Spleen (tissue), 11 donors: ENCODE data around the gene RELL1. TPM values are rescaled to one million over a fixed set of nuclear protein-coding genes. Genes with fewer than 3 reads are reported as not detected.

ENCODE experiments used
- DNase-seq: peaks from one replicate; pipeline ENCODE4 v3.0.0-alpha.2; 2020
- H3K27ac ChIP-seq, 8 donors: fragments of 200-600 bp; sonication (generic) in 7 of 8; 1 replicate in 4 of 8; 2 replicates in 4 of 8; pipeline versions ENCODE4 v1.5.0 to v1.8.0; 2016 to 2021; ENCODE audit warnings: inconsistent platforms in 4 of 8, mild to moderate bottlenecking in 4 of 8, moderate library complexity in 1 of 8
- H3K27me3 ChIP-seq, 7 donors: fragments of 200-600 bp; sonication (generic) in 6 of 7; replicated peaks in 1 of 7; 1 replicate in 4 of 7; 2 replicates in 3 of 7; pipeline versions ENCODE4 v1.5.0 to v1.8.0; 2016 to 2021; ENCODE audit warnings: inconsistent platforms in 3 of 7, mild to moderate bottlenecking in 1 of 7
- H3K36me3 ChIP-seq, 6 donors: fragments of 200-600 bp; sonication (generic) in 5 of 6; 1 replicate in 4 of 6; 2 replicates in 2 of 6; pipeline versions ENCODE4 v1.5.0 to v1.8.0; 2016 to 2021; ENCODE audit warnings: inconsistent platforms in 2 of 6
- H3K4me1 ChIP-seq, 6 donors: fragments of 200-600 bp; sonication (generic) in 5 of 6; 1 replicate in 3 of 6; 2 replicates in 3 of 6; pipeline versions ENCODE4 v1.5.0 to v1.8.0; 2016 to 2021; ENCODE audit warnings: inconsistent platforms in 3 of 6
- H3K4me3 ChIP-seq, 8 donors: fragments of 200-600 bp; sonication (generic) in 7 of 8; 1 replicate in 4 of 8; 2 replicates in 4 of 8; pipeline versions ENCODE4 v1.5.0 to v1.8.0; 2016 to 2021; ENCODE audit warnings: inconsistent platforms in 4 of 8, mild to moderate bottlenecking in 4 of 8, moderate library complexity in 2 of 8
- H3K9me3 ChIP-seq, 8 donors: fragments of 200-600 bp; sonication (generic) in 7 of 8; 1 replicate in 4 of 8; 2 replicates in 4 of 8; pipeline versions ENCODE4 v1.5.0 to v1.8.0; 2016 to 2021; ENCODE audit warnings: inconsistent platforms in 4 of 8
- POLR2A ChIP-seq, 3 donors: fragments of 450-650 bp; IDR thresholded peaks; one replicate each; pipeline ENCODE4 v1.5.1; 2017; ENCODE audit warnings: antibody characterized with exemption in 3 of 3, mild to moderate bottlenecking in 1 of 3
- POLR2AphosphoS5 ChIP-seq, 3 donors: sonication (generic); formaldehyde crosslinking; IDR thresholded peaks; one replicate each; pipeline ENCODE4 v1.5.1; 2017; ENCODE audit warnings: antibody characterized with exemption in 3 of 3
- WGBS, 5 donors: extraction: QIAGEN DNeasy Blood & Tissue Kit in 3 of 5; methylation state at CpG; one replicate each; pipeline versions ENCODE4 v1.1.5 to v1.1.7; 2013 to 2018; 5-methylcytosine and 5-hydroxymethylcytosine counted together
- intact Hi-C: fragments of 100-400 bp; cut with DNase I; formaldehyde crosslinking; loops from one replicate; pipeline ENCODE4 v1.15.0; 2023; ENCODE audit warnings: low total_unique reads
- polyA plus RNA-seq, 3 donors: library from polyadenylated mRNA; stranded (reverse); fragments of 200-250 nt; gene quantifications; one replicate each; pipeline ENCODE4 v1.2.1, GENCODE V29; 2013
- total RNA-seq, 7 donors: library from RNA; depleted of rRNA in 3 of 7; stranded (reverse); fragments of >200 nt in 3 of 7; fragmentation: NEBNext Ultra II Directional in 4 of 7; extraction: Animal tissue kit (Norgen Biotek cat#: 25700) in 4 of 7; gene quantifications; one replicate each; pipeline versions ENCODE4 v1.1.0 to v1.2.1, GENCODE V29; 2016 to 2021
- TF ChIP-seq, protein P1 (sequence below), 11 experiments: fragments of 200-600 bp in 7 of 11; fragments of 450-650 bp in 4 of 11; sonication (generic) in 4 of 11; IDR thresholded peaks in 8 of 11; conservative IDR thresholded peaks in 3 of 11; 1 replicate in 7 of 11; 2 replicates in 4 of 11; pipeline versions ENCODE4 v1.4.0 to v1.8.0; 2016 to 2021; ENCODE audit warnings: antibody characterized with exemption in 11 of 11, inconsistent platforms in 4 of 11, mild to moderate bottlenecking in 1 of 11
- donor health status: healthy with polysubstance abuse.
- donor health status: DM: no; HTN: no; CAD: no; lungs with moderate emphysema.
- donor health status: DM: no; HTN: no; CAD: no.
- donor health status: Bipolar disorder and iron deficiency.
- donor health status: healthy.
- donor health status: DM: no; HTN: no; CAD: no.
- donor health status: DM: yes; HTN: yes; CAD: no.

Gene RELL1
- total and polyA plus RNA-seq, 10 donors: 0.59 to 70.4 (median 42.6) TPM

DNA sequence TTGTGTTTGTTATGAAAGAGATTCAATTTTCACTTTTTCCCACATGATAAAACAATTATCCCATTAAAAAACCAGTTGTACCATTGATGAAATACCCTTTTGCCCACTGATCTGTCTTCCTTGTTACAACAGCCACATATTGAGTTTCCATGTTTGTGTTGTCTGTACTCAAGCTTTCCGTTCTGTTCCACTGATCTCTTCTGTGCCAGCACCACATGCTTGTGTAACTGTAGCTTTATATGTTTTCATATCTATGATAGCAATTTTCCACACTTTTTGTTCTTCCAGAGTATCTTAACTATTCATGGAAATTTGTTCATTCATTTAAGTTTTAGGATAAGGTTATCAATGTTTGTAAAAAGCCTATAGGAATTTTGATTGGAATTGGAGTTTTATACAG is 24.3 kb upstream of the RELL1 start:
- intact Hi-C loops: no loop called here
- 83 to 95% (median 91%) methylated on average over 1 of the region's 1 CpG for WGBS, 5 donors
- TF ChIP-seq POLR2AphosphoS5 (IDR thresholded peaks at IDR 0.05): no peak
- TF ChIP-seq, protein P1, sequence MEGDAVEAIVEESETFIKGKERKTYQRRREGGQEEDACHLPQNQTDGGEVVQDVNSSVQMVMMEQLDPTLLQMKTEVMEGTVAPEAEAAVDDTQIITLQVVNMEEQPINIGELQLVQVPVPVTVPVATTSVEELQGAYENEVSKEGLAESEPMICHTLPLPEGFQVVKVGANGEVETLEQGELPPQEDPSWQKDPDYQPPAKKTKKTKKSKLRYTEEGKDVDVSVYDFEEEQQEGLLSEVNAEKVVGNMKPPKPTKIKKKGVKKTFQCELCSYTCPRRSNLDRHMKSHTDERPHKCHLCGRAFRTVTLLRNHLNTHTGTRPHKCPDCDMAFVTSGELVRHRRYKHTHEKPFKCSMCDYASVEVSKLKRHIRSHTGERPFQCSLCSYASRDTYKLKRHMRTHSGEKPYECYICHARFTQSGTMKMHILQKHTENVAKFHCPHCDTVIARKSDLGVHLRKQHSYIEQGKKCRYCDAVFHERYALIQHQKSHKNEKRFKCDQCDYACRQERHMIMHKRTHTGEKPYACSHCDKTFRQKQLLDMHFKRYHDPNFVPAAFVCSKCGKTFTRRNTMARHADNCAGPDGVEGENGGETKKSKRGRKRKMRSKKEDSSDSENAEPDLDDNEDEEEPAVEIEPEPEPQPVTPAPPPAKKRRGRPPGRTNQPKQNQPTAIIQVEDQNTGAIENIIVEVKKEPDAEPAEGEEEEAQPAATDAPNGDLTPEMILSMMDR (IDR thresholded peaks at IDR 0.05 in 8 of 11, conservative IDR thresholded peaks at IDR 0.05 in 3 of 11): no peak
- no peak for TF ChIP-seq POLR2A (IDR thresholded peaks at IDR 0.05)

DNA sequence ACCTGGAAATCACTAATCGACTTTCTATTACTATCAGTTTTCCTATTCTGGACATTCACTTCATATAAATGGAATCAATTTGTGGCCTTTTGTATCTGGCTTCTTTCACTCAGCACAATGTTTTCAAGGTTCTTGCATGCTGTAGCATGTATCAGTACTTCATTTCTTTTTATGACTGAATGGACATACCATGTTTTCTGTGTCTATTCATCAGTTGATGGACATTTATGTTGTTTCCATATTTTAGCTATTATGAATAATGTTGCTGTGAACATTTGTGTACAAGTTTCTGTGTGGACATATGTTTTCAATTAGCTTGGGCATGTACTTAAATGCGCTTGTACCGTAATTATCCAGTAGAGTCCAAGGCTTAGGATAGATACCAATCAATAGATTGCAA is 19.9 kb upstream of the RELL1 start:
- 93 to 99% (median 98%) methylated on average over 3 of the region's 3 CpGs for WGBS, 5 donors
- Histone ChIP-seq H3K36me3 (no peaks in the 10 kb centered on the region), H3K4me3 (no peak overlapping the region), H3K9me3 (no peaks in the 10 kb centered on the region), H3K27me3 (no peaks in the 10 kb centered on the region), H3K4me1 (no peaks in the 10 kb centered on the region), H3K27ac (no peak overlapping the region)
- TF ChIP-seq POLR2A (IDR thresholded peaks at IDR 0.05) (no peak), POLR2AphosphoS5 (IDR thresholded peaks at IDR 0.05) (no peak)
- TF ChIP-seq, protein P1 (IDR thresholded peaks at IDR 0.05 in 8 of 11, conservative IDR thresholded peaks at IDR 0.05 in 3 of 11): no peak
- no peak for DNase-seq
- intact Hi-C loops: no loop called here

More for the DNA sequence above, 24.3 kb upstream of the RELL1 start:
- Histone ChIP-seq H3K4me1 (no peaks in the 10 kb centered on the region), H3K27me3 (no peaks in the 10 kb centered on the region), H3K4me3 (no peak overlapping the region), H3K36me3 (no peaks in the 10 kb centered on the region), H3K27ac (no peak overlapping the region), H3K9me3 (no peaks in the 10 kb centered on the region)
- DNase-seq: no peak

DNA sequence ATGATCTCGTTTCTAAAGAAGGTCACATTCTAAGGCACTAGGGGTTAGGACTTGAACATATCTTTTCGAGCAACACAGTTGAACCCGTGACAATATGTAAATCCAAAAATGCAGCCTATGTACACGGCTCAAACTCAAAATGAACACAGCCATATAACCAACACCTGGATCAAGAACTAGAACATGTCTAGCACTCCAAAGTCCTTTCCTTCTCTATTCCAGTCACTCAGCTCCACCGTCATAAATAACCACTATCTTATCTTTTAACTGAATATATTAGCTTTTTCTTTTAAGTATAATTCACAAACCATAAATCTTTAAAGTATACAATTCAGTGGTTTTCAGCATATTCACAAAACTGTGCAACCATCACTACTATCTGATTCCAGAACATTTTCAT is 19.4 kb upstream of the RELL1 start:
- intact Hi-C loops: no loop called here
- 87 to 97% (median 90%) methylated on average over 5 of the region's 5 CpGs for WGBS, 5 donors
- H3K4me1 ChIP-seq: no peaks in the 10 kb centered on the region
- H3K27me3 ChIP-seq: no peaks in the 10 kb centered on the region
- no peak overlapping the region for H3K4me3 ChIP-seq
- H3K36me3 ChIP-seq: no peaks in the 10 kb centered on the region
- TF ChIP-seq POLR2A (IDR thresholded peaks at IDR 0.05) (no peak), POLR2AphosphoS5 (IDR thresholded peaks at IDR 0.05) (no peak)
- TF ChIP-seq, protein P1 (IDR thresholded peaks at IDR 0.05 in 8 of 11, conservative IDR thresholded peaks at IDR 0.05 in 3 of 11): no peak
- H3K9me3 ChIP-seq: no peaks in the 10 kb centered on the region
- no peak for DNase-seq
- H3K27ac ChIP-seq: no peak overlapping the region

DNA sequence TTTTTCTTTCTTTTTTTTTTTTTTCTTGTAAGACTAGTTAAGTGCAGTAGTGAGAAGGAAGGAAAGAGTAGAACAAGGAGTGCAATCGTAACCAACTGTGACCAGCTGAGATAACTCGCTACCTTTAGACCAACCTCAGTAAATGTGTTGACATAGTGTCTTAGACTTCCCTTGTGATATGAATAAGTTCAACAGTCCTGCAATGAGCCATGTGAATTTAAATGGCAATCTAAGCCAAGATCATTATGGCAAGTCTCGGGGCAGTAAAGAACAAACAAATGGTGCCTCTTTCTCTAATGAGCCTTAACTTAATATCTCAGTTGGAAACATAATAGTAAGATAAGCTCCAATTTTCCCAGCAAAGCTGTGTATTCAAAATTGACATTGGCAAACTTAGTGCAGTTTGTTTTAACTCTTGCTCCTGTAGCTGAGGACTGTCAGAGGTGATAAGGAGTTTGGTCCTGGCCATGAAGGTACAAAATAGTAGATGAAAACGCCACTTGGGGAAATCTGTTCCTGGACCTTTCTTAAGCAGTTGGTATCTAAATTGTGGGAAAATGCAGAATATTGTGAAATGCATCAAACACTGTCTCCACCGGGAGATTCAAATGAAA is 13.8 kb upstream of the RELL1 start:
- Histone ChIP-seq H3K4me3 (no peak overlapping the region), H3K27ac (no peak overlapping the region), H3K4me1 (no peaks in the 10 kb centered on the region), H3K36me3 (no peaks in the 10 kb centered on the region), H3K27me3 (no peaks in the 10 kb centered on the region), H3K9me3 (no peaks in the 10 kb centered on the region)
- intact Hi-C loops: no loop called here
- 87 to 94% (median 89%) methylated on average over 5 of the region's 5 CpGs for WGBS, 5 donors
- no peak for DNase-seq
- TF ChIP-seq, protein P1 (IDR thresholded peaks at IDR 0.05 in 8 of 11, conservative IDR thresholded peaks at IDR 0.05 in 3 of 11): no peak
- no peak for TF ChIP-seq POLR2AphosphoS5 (IDR thresholded peaks at IDR 0.05)
